HepG2 (cell line): Measurements from ENCODE around the gene NELL2. TPM values are rescaled to one million over a fixed set of nuclear protein-coding genes. Genes with fewer than 3 reads are reported as not detected.

Experiments used
- ATAC-seq: fragments of 200-7000 bp; cut with Tn5 transposase; 3 replicates; pipeline ENCODE4 v1.9.1; 2020; ENCODE audit warnings: mild to moderate bottlenecking, moderate library complexity
- Bru-seq: library from RNA; stranded (reverse); fragments of 400-500 nt; gene quantifications from one replicate; lab custom pipeline; 2021; lab: Mats Ljungman, UMichigan
- BruChase-seq, 2 experiments: library from RNA; stranded (reverse); fragments of 400-500 nt; gene quantifications; one replicate each; lab custom pipeline; 2021; lab: Mats Ljungman, UMichigan
- BruUV-seq: library from RNA; stranded (reverse); fragments of 400-500 nt; replicated peaks from 2 replicates; lab custom pipeline; 2021; lab: Mats Ljungman, UMichigan
- CTCF ChIA-PET: fragments of 300-600 bp; formaldehyde crosslinking; extraction: SDS; loops from one replicate; lab custom pipeline; 2021; ENCODE audit warnings: low total read pairs, inconsistent platforms, low intra/inter-chr PET ratio; lab: Yijun Ruan, JAX
- POLR2A ChIA-PET: fragments of 350-600 bp; sonication (Branson Sonifier 250); formaldehyde crosslinking; loops from one replicate; lab custom pipeline; 2020; ENCODE audit warnings: antibody characterized with exemption, inconsistent platforms; lab: Yijun Ruan, JAX
- DNase-seq: peaks from one replicate; pipeline ENCODE4 v3.0.0-alpha.2; 2015; ENCODE audit warnings: low spot score
- FAIRE-seq: peaks from 3 replicates; lab custom pipeline; 2011; peaks lifted over from hg19 to GRCh38; lab: Jason Lieb, UNC
- H2AFZ ChIP-seq: one replicate; pipeline ENCODE4 v1.6.1; 2011; ENCODE audit warnings: low read length, inconsistent platforms
- H3K27ac ChIP-seq: fragments of 300-600 bp; 3 replicates; pipeline ENCODE4 v1.8.0; 2011; ENCODE audit warnings: mixed run types, mild to moderate bottlenecking, mixed read lengths, low read length, inconsistent platforms; ENCODE audit not compliant: insufficient read depth; ENCODE audit errors: extremely low read length
- H3K27me3 ChIP-seq, 2 experiments: fragments of 200-600 bp in 1 of 2; 2 replicates in 1 of 2; 3 replicates in 1 of 2; pipeline versions ENCODE4 v1.6.0 to v1.8.0; 2011; ENCODE audit warnings: low read length in 2 of 2, mild to moderate bottlenecking in 2 of 2, moderate library complexity in 2 of 2, inconsistent platforms in 1 of 2; ENCODE audit not compliant: insufficient read depth in 2 of 2, control insufficient read depth in 1 of 2
- H3K36me3 ChIP-seq, 2 experiments: fragments of 200-600 bp in 1 of 2; replicated peaks in 1 of 2; 2 replicates in 1 of 2; 3 replicates in 1 of 2; pipeline versions ENCODE4 v1.5.1 to v1.8.0; 2011; ENCODE audit warnings: low read length in 2 of 2, inconsistent platforms in 1 of 2; ENCODE audit not compliant: insufficient read depth in 2 of 2, control insufficient read depth in 1 of 2
- H3K4me1 ChIP-seq: 2 replicates; pipeline ENCODE4 v1.5.1; 2012; ENCODE audit warnings: low read length, inconsistent platforms; ENCODE audit not compliant: insufficient read depth
- H3K4me2 ChIP-seq: 2 replicates; pipeline ENCODE4 v1.6.0; 2011; ENCODE audit warnings: low read depth, low read length, inconsistent platforms
- H3K4me3 ChIP-seq, 3 experiments: fragments of 200-600 bp in 1 of 3; sonication (generic), shearing (Covaris generic) in 1 of 3; replicated peaks in 1 of 3; 2 replicates each; pipeline ENCODE4 v1.5.1; 2011 to 2016; ENCODE audit warnings: low read length in 3 of 3, inconsistent platforms in 2 of 3, low read depth in 2 of 3, mild to moderate bottlenecking in 2 of 3, control low read depth in 1 of 3, mixed read lengths in 1 of 3; ENCODE audit not compliant: insufficient read depth in 1 of 3
- H3K79me2 ChIP-seq: one replicate; pipeline ENCODE4 v1.6.1; 2011; ENCODE audit warnings: low read length, inconsistent platforms; ENCODE audit not compliant: insufficient read depth
- H3K9ac ChIP-seq: 2 replicates; pipeline ENCODE4 v1.6.0; 2011; ENCODE audit warnings: mild to moderate bottlenecking, low read depth, low read length, inconsistent platforms; ENCODE audit not compliant: insufficient read depth
- H3K9me3 ChIP-seq: 2 replicates; pipeline ENCODE4 v1.5.1; 2012; ENCODE audit warnings: mild to moderate bottlenecking, low read length
- H4K20me1 ChIP-seq: 2 replicates; pipeline ENCODE4 v1.6.0; 2011; ENCODE audit warnings: inconsistent platforms, mild to moderate bottlenecking, low read length, moderate library complexity; ENCODE audit not compliant: insufficient read depth
- HOXA3 ChIP-seq: sonication (generic); formaldehyde crosslinking; IDR thresholded peaks from 2 replicates; pipeline ENCODE4 v1.5.0; 2020; ENCODE audit warnings: missing genetic modification reagents
- MLX ChIP-seq: IDR thresholded peaks from 2 replicates; pipeline ENCODE4 v1.6.1; 2016
- NFAT5 ChIP-seq: sonication (generic); formaldehyde crosslinking; IDR thresholded peaks from 2 replicates; pipeline ENCODE4 v1.4.0; 2020; ENCODE audit warnings: missing genetic modification reagents
- PAX8 ChIP-seq: sonication (generic); formaldehyde crosslinking; IDR thresholded peaks from 2 replicates; pipeline ENCODE4 v1.8.0; 2022; ENCODE audit warnings: mild to moderate bottlenecking, missing genetic modification reagents, borderline replicate concordance
- SMYD3 ChIP-seq: sonication (generic); formaldehyde crosslinking; IDR thresholded peaks from 2 replicates; pipeline ENCODE4 v1.8.1; 2023; ENCODE audit warnings: mild to moderate bottlenecking, missing genetic modification reagents
- ZNF513 ChIP-seq: sonication (generic); formaldehyde crosslinking; conservative IDR thresholded peaks from 2 replicates; pipeline ENCODE4 v1.5.0; 2020; ENCODE audit warnings: missing genetic modification reagents
- ZXDC ChIP-seq: sonication (generic); formaldehyde crosslinking; IDR thresholded peaks from 2 replicates; pipeline ENCODE4 v1.5.0; 2020; ENCODE audit warnings: mild to moderate bottlenecking, missing genetic modification reagents
- whole genome bisulfite sequencing: methylation state at CpG from one replicate; pipeline ENCODE4 v1.1.6; 2017; ENCODE audit warnings: low lambda C conversion rate; 5-methylcytosine and 5-hydroxymethylcytosine counted together
- in situ Hi-C: cut with HindIII; loops from 2 replicates; pipeline ENCODE4 v1.10.0; 2017; ENCODE audit warnings: low pct_unique_long_range_greater_than_20kb; ENCODE audit not compliant: extremely low pct_ligation_motif_present
- intact Hi-C: fragments of 100-400 bp; cut with micrococcal nuclease; formaldehyde crosslinking; loops from one replicate; pipeline ENCODE4 v1.10.0; 2022; ENCODE audit not compliant: unreplicated experiment
- long read RNA-seq, 2 experiments: library from RNA in 1 of 2; library from polyadenylated mRNA in 1 of 2; stranded (forward) in 1 of 2; unstranded in 1 of 2; transcript quantifications; one replicate each; pipeline ENCODE4 v2.0.0, GENCODE V29; 2019 to 2022
- polyA minus RNA-seq, 3 experiments: library from RNA; depleted of rRNA, polyadenylated mRNA; stranded (reverse); fragments of >200 nt; gene quantifications; 2 replicates each; pipeline ENCODE4 v1.2.3, GENCODE V29; 2011; ENCODE audit warnings: low replicate concordance in 1 of 3
- polyA plus RNA-seq, 8 experiments: library from polyadenylated mRNA; depleted of rRNA in 3 of 8; stranded (reverse) in 7 of 8; unstranded in 1 of 8; fragments of >200 nt; fragmentation: Illumina TruSeq in 4 of 8; extraction: Trizol in 4 of 8; gene quantifications; 2 replicates each; pipeline versions ENCODE4 v1.2.1 to v1.2.3, GENCODE V29; 2011 to 2016; ENCODE audit warnings: low read depth in 4 of 8, missing spikeins in 1 of 8, mixed read lengths in 1 of 8; ENCODE audit not compliant: insufficient read depth in 1 of 8
- total RNA-seq, 5 experiments: library from RNA; depleted of rRNA; stranded (reverse); fragments of >200 nt; fragmentation: Illumina TruSeq; extraction: Trizol; gene quantifications; 2 replicates each; pipeline ENCODE4 v1.2.3, GENCODE V29; 2016; ENCODE audit warnings: low read depth in 1 of 5

The NELL2 gene
- 0.11 TPM in 1 of 2 replicates, not detected in the other for total RNA-seq (2016; rRNA removed; fragmentation: Illumina TruSeq; extraction: Trizol)
- total RNA-seq (2016; cell fraction: cytosol; rRNA removed; fragmentation: Illumina TruSeq; extraction: Trizol; ENCODE audit: low read depth) = not detected in 2 replicates
- not detected in 2 replicates for total RNA-seq (2016; cell fraction: insoluble cytoplasmic fraction; rRNA removed; fragmentation: Illumina TruSeq; extraction: Trizol)
- not detected in 2 replicates for total RNA-seq (2016; cell fraction: membrane; rRNA removed; fragmentation: Illumina TruSeq; extraction: Trizol)
- total RNA-seq (2016; cell fraction: nucleus; rRNA removed; fragmentation: Illumina TruSeq; extraction: Trizol) = not detected in 2 replicates
- polyA plus RNA-seq (2011; rRNA removed) = not detected in 2 replicates
- not detected in 2 replicates for polyA plus RNA-seq (2011; cell fraction: cytosol; rRNA removed)
- polyA plus RNA-seq (2011; cell fraction: nucleus; rRNA removed) = not detected in 2 replicates
- polyA plus RNA-seq (2012) = not detected in 2 replicates
- polyA plus RNA-seq (2016; cell fraction: cytosol; fragmentation: Illumina TruSeq; extraction: Trizol; ENCODE audit: low read depth) = not detected in 2 replicates
- polyA plus RNA-seq (2016; cell fraction: insoluble cytoplasmic fraction; fragmentation: Illumina TruSeq; extraction: Trizol; ENCODE audit: low read depth) = not detected in 2 replicates
- polyA plus RNA-seq (2016; cell fraction: membrane; fragmentation: Illumina TruSeq; extraction: Trizol; ENCODE audit: low read depth) = not detected in 2 replicates
- not detected in 2 replicates for polyA plus RNA-seq (2016; cell fraction: nucleus; fragmentation: Illumina TruSeq; extraction: Trizol; ENCODE audit: insufficient read depth, low read depth)
- 0.77 TPM in 1 of 2 replicates, not detected in the other for polyA minus RNA-seq (2011; rRNA and poly(A)+ RNA removed; ENCODE audit: low replicate concordance)
- polyA minus RNA-seq (2011; cell fraction: cytosol; rRNA and poly(A)+ RNA removed) = not detected in 2 replicates
- not detected in 2 replicates for polyA minus RNA-seq (2011; cell fraction: nucleus; rRNA and poly(A)+ RNA removed)
- Bru-seq, nascent RNA = percentile 0 among the genes with signal in this experiment
- percentile 1 among the genes with signal in this experiment for BruChase-seq, experiment 1, labeled RNA remaining after a 6-hour chase
- BruChase-seq, experiment 2, labeled RNA remaining after a 2-hour chase = not detected
- long read RNA-seq, experiment 1 = 0 reads
- long read RNA-seq, experiment 2 = 0 reads

GRCh38 chr12:44875954-44876543 is at the start of gene NELL2:
TSS of gene NELL2 (minus strand) at chr12:44876315. CDS start at chr12:44875869, 446 bp downstream.
- DNase-seq (no peak), ATAC-seq (peak; percentile 79), FAIRE-seq (no peak)
- in situ Hi-C loops (no loop called here), intact Hi-C loops (no loop called here)
- Histone ChIP-seq H3K9ac (no peak within 1 kb of the TSS), H3K4me3 (peak within 1 kb of the TSS; percentile 13 to 57 (median 40); a peak in 4 of 6 replicates), H3K4me1 (peaks cover 8% of the 10 kb centered on the region; the same call in 1 of the 2 replicates), H3K9me3 (no peaks in the 10 kb centered on the region), H3K79me2 (no peaks in the 10 kb centered on the region), H4K20me1 (0 out of 2 replicates have a peak, but pooled peaks cover 4% of the 10 kb centered on the region), H3K27ac (no peak within 1 kb of the TSS), H3K27me3 (peaks cover 9 to 25% of the 10 kb centered on the region in 2 experiments), H2AFZ (no peak within 1 kb of the TSS), H3K36me3 (no peaks in the 10 kb centered on the region), H3K4me2 (peak within 1 kb of the TSS; percentile 60)
- no TSS peak for BruUV-seq
- POLR2A ChIA-PET = no interaction called here
- CTCF ChIA-PET = no interaction called here
- WGBS = under 1% methylated on average over 16 of the region's 53 CpGs
- TF ChIP-seq HOXA3 (CRISPR knock-in tag) (no peak), NFAT5 (CRISPR knock-in tag) (no peak), PAX8 (no peak), ZNF513 (CRISPR knock-in tag) (no peak), ZXDC (CRISPR knock-in tag) (no peak), SMYD3 (CRISPR knock-in tag) (no peak), MLX (CRISPR knock-in tag) (no peak)
